PC-3 (cell line): Measurements from ENCODE around the gene CDH12. TPM values are rescaled to one million over a fixed set of nuclear protein-coding genes. Genes with fewer than 3 reads are reported as not detected.
"Not testable (repeated sequence)": the region's sequence is repeated elsewhere in the genome, so short reads cannot be mapped to it uniquely, and the experiment has no call there.

Experiments
- ATAC-seq: fragments of 200-7000 bp; cut with Tn5 transposase; 2 replicates; pipeline ENCODE4 v1.9.1; 2020; ENCODE audit warnings: mild to moderate bottlenecking, moderate library complexity
- BruUV-seq: library from RNA; stranded (reverse); fragments of 400-500 nt; replicated peaks from 2 replicates; lab custom pipeline; 2021; lab: Mats Ljungman, UMichigan
- CTCF ChIA-PET: fragments of 300-600 bp; sonication (Branson Sonifier 250); formaldehyde crosslinking; loops from one replicate; lab custom pipeline; 2022; ENCODE audit warnings: antibody characterized with exemption; lab: Charles Lee
- POLR2A ChIA-PET: fragments of 300-600 bp; sonication (Branson Sonifier 250); formaldehyde crosslinking; loops from one replicate; lab custom pipeline; 2022; ENCODE audit warnings: antibody characterized with exemption; ENCODE audit not compliant: unreplicated experiment; lab: Charles Lee
- DNase-seq: peaks from one replicate; pipeline ENCODE4 v3.0.0-alpha.2; 2015
- H2AFZ ChIP-seq: fragments of 300-600 bp; sonication (generic); 2 replicates; pipeline ENCODE4 v1.6.0; 2016; ENCODE audit warnings: antibody characterized with exemption, low read length
- H3F3A ChIP-seq: fragments of 300-600 bp; sonication (generic); one replicate; pipeline ENCODE4 v1.6.0; 2017; ENCODE audit warnings: antibody characterized with exemption, low read length, control low read depth, mild to moderate bottlenecking; ENCODE audit not compliant: unreplicated experiment
- H3K27ac ChIP-seq: fragments of 300-600 bp; sonication (generic); 2 replicates; pipeline ENCODE4 v1.5.1; 2016; ENCODE audit warnings: mild to moderate bottlenecking, low read length
- H3K27me3 ChIP-seq: fragments of 300-600 bp; sonication (generic); 2 replicates; pipeline ENCODE4 v1.6.1; 2016; ENCODE audit warnings: low read length, mixed read lengths
- H3K36me3 ChIP-seq: fragments of 300-600 bp; sonication (generic); 2 replicates; pipeline ENCODE4 v1.6.1; 2016; ENCODE audit warnings: low read depth, mixed run types, low read length, mixed read lengths
- H3K4me1 ChIP-seq: fragments of 300-600 bp; sonication (generic); 2 replicates; pipeline ENCODE4 v1.5.1; 2016; ENCODE audit warnings: low read length; ENCODE audit not compliant: insufficient read depth
- H3K4me2 ChIP-seq: fragments of 300-600 bp; sonication (generic); 2 replicates; pipeline ENCODE4 v1.6.0; 2016; ENCODE audit warnings: low read length
- H3K4me3 ChIP-seq: fragments of 300-600 bp; sonication (generic); 2 replicates; pipeline ENCODE4 v1.5.1; 2016; ENCODE audit warnings: mild to moderate bottlenecking, low read length, mixed read lengths
- H3K79me2 ChIP-seq: fragments of 300-600 bp; sonication (generic); 2 replicates; pipeline ENCODE4 v1.6.1; 2017; ENCODE audit warnings: low read length, mixed read lengths
- H3K9ac ChIP-seq: fragments of 300-600 bp; sonication (generic); 2 replicates; pipeline ENCODE4 v1.6.0; 2016; ENCODE audit warnings: mild to moderate bottlenecking, low read length
- H3K9me2 ChIP-seq: fragments of 300-600 bp; sonication (generic); replicated peaks from 2 replicates; pipeline ENCODE4 v1.6.1; 2016; ENCODE audit warnings: mixed run types, low read length, mixed read lengths
- H3K9me3 ChIP-seq: fragments of 300-600 bp; sonication (generic); 2 replicates; pipeline ENCODE4 v1.6.1; 2016; ENCODE audit warnings: low read length, mixed read lengths
- H4K20me1 ChIP-seq: fragments of 300-600 bp; sonication (generic); 2 replicates; pipeline ENCODE4 v1.6.1; 2016; ENCODE audit warnings: low read length, mixed read lengths
- EZH2 ChIP-seq: fragments of 300-600 bp; sonication (generic); IDR thresholded peaks from one replicate; pipeline ENCODE4 v1.6.1; 2017; ENCODE audit warnings: antibody characterized with exemption, mild to moderate bottlenecking, low read length; ENCODE audit not compliant: unreplicated experiment
- EZH2phosphoT487 ChIP-seq: fragments of 300-600 bp; sonication (generic); IDR thresholded peaks from 2 replicates; pipeline ENCODE4 v1.6.1; 2018; ENCODE audit warnings: mild to moderate bottlenecking, antibody characterized with exemption, low read length, borderline replicate concordance
- intact Hi-C: fragments of 100-400 bp; cut with micrococcal nuclease; formaldehyde crosslinking; loops from 2 replicates; pipeline ENCODE4 v1.9.0; 2023
- total RNA-seq: library from RNA; depleted of rRNA; stranded (reverse); fragments of >200 nt; gene quantifications from 2 replicates; pipeline ENCODE4 v1.2.3, GENCODE V29; 2014
- TF ChIP-seq, protein P1 (sequence below): fragments of 300-600 bp; sonication (generic); conservative IDR thresholded peaks from 2 replicates; pipeline ENCODE4 v1.5.1; 2017; ENCODE audit warnings: antibody characterized with exemption, low read depth, mild to moderate bottlenecking, low read length

The CDH12 gene
- total RNA-seq, 1 experiment from 2014 or later, result 0.44 TPM

GRCh38 chr5:22293147-22293546, 560.0 kb downstream of the CDH12 start:
- DNase-seq, result no peak
- no peaks in the 10 kb centered on the region for H4K20me1 ChIP-seq
- CTCF ChIA-PET, result no interaction called here
- no peaks in the 10 kb centered on the region for H3K36me3 ChIP-seq
- H3K27me3 ChIP-seq, result no peaks in the 10 kb centered on the region
- no peak overlapping the region for H3K4me3 ChIP-seq
- TF ChIP-seq EZH2phosphoT487 (no peak), EZH2 (no peak)
- TF ChIP-seq, protein P1, sequence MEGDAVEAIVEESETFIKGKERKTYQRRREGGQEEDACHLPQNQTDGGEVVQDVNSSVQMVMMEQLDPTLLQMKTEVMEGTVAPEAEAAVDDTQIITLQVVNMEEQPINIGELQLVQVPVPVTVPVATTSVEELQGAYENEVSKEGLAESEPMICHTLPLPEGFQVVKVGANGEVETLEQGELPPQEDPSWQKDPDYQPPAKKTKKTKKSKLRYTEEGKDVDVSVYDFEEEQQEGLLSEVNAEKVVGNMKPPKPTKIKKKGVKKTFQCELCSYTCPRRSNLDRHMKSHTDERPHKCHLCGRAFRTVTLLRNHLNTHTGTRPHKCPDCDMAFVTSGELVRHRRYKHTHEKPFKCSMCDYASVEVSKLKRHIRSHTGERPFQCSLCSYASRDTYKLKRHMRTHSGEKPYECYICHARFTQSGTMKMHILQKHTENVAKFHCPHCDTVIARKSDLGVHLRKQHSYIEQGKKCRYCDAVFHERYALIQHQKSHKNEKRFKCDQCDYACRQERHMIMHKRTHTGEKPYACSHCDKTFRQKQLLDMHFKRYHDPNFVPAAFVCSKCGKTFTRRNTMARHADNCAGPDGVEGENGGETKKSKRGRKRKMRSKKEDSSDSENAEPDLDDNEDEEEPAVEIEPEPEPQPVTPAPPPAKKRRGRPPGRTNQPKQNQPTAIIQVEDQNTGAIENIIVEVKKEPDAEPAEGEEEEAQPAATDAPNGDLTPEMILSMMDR, result no peak
- intact Hi-C loops, result no loop called here
- no TSS peak for BruUV-seq
- POLR2A ChIA-PET, result no interaction called here
- ATAC-seq, result no peak
- no peaks in the 10 kb centered on the region for H3K9me2 ChIP-seq
- H3K79me2 ChIP-seq, result no peaks in the 10 kb centered on the region
- no peaks in the 10 kb centered on the region for H3K4me1 ChIP-seq
- H3K27ac ChIP-seq, result no peak overlapping the region
- H3F3A ChIP-seq, result no peaks in the 10 kb centered on the region
- no peak overlapping the region for H3K9ac ChIP-seq
- peaks cover 19% of the 10 kb centered on the region for H3K9me3 ChIP-seq
- H3K4me2 ChIP-seq, result no peak overlapping the region
- no peak overlapping the region for H2AFZ ChIP-seq

GRCh38 chr5:22278164-22278563, 575.0 kb downstream of the CDH12 start:
- TF ChIP-seq, protein P1, result no peak
- no peak for TF ChIP-seq EZH2
- no peak for TF ChIP-seq EZH2phosphoT487
- no peaks in the 10 kb centered on the region for H3F3A ChIP-seq
- DNase-seq (no peak), ATAC-seq (no peak)
- ChIA-PET CTCF (no interaction called here), POLR2A (no interaction called here)
- H3K4me1 ChIP-seq, result no peaks in the 10 kb centered on the region
- intact Hi-C loops, result no loop called here
- no peaks in the 10 kb centered on the region for H3K36me3 ChIP-seq
- H2AFZ ChIP-seq, result no peak overlapping the region
- no peaks in the 10 kb centered on the region for H3K27me3 ChIP-seq
- H3K79me2 ChIP-seq, result no peaks in the 10 kb centered on the region
- H3K27ac ChIP-seq, result no peak overlapping the region
- no peak overlapping the region for H3K4me2 ChIP-seq
- no peaks in the 10 kb centered on the region for H3K9me3 ChIP-seq
- no TSS peak for BruUV-seq
- no peak overlapping the region for H3K4me3 ChIP-seq
- no peak overlapping the region for H3K9ac ChIP-seq
- H4K20me1 ChIP-seq, result no peaks in the 10 kb centered on the region
- no peaks in the 10 kb centered on the region for H3K9me2 ChIP-seq

DNA sequence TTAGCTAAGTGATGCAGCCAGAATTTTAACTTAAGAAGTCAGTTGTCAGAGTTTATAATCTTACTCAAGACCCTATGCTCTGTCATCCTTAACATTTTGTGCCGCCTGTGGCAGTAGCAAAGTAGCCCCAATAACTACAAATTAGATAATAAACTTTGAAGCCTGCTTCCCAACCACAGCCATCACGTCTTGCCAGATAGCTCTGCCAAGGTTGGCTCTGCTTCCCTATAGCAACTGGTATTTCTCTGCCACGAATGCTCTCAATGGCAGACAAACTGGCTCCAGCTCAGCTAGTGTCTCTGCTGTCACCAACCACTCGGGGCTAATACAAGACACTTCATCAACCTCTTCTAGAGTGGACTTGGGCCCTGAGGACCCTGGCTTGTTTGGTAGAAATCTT, 576.1 kb downstream of the CDH12 start:
- TF ChIP-seq EZH2phosphoT487, result no peak
- TF ChIP-seq EZH2, result no peak
- no peaks in the 10 kb centered on the region for H3K9me3 ChIP-seq
- no peak overlapping the region for H2AFZ ChIP-seq
- no peak for ATAC-seq
- intact Hi-C loops, result no loop called here
- no peaks in the 10 kb centered on the region for H3K27me3 ChIP-seq
- no peaks in the 10 kb centered on the region for H4K20me1 ChIP-seq
- no peak overlapping the region for H3K4me2 ChIP-seq
- no peaks in the 10 kb centered on the region for H3K36me3 ChIP-seq
- H3K79me2 ChIP-seq, result no peaks in the 10 kb centered on the region
- no peak overlapping the region for H3K27ac ChIP-seq
- ChIA-PET CTCF (no interaction called here), POLR2A (no interaction called here)
- H3F3A ChIP-seq, result no peaks in the 10 kb centered on the region
- BruUV-seq, result no TSS peak
- no peak overlapping the region for H3K9ac ChIP-seq
- no peak for DNase-seq
- H3K4me1 ChIP-seq, result no peaks in the 10 kb centered on the region
- no peak overlapping the region for H3K4me3 ChIP-seq
- H3K9me2 ChIP-seq, result no peaks in the 10 kb centered on the region

DNA sequence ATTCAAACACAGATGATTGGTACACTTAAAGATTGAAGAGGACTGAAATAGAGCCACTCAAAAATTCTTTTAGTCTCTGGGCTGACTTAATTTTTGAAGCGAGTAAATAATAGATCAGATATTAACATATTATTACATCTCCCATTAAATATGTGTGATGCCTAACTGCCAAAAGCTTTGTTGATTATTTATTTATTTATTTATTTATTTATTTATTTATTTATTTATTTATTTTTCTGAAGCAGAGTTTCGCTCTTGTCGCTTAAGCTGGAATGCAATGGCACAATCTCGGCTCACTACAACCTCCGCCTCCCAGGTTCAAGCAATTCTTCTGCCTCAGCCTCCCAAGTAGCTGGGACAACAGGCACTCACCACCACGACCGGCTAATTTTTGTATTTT, 587.3 kb downstream of the CDH12 start:
- H3F3A ChIP-seq, H3K27me3 ChIP-seq, CTCF ChIA-PET, H3K9me2 ChIP-seq, H3K4me2 ChIP-seq, H3K4me1 ChIP-seq, H3K27ac ChIP-seq, H3K79me2 ChIP-seq, H3K9ac ChIP-seq, H3K4me3 ChIP-seq, BruUV-seq, H2AFZ ChIP-seq, H4K20me1 ChIP-seq, DNase-seq, ATAC-seq, intact Hi-C loops, H3K36me3 ChIP-seq, H3K9me3 ChIP-seq: not testable (repeated sequence)
- POLR2A ChIA-PET, result interaction anchor here (0.6 kb wide), 1 partner anchor 134 kb away, joined by 3 read pairs; no protein-coding TSS in a partner anchor
